AG10803 (cell line): Measurements from ENCODE around the gene AP1M2.

Experiments
- DNase-seq: peaks from one replicate; pipeline ENCODE4 v3.0.0; 2010; ENCODE audit warnings: low read depth
- H3K4me3 ChIP-seq: 2 replicates; pipeline ENCODE4 v1.5.1; 2011; ENCODE audit warnings: mild to moderate bottlenecking, low read length, control low read depth
- TF ChIP-seq, protein P1 (sequence below): conservative IDR thresholded peaks from 2 replicates; pipeline ENCODE4 v1.5.1; 2011; ENCODE audit warnings: mild to moderate bottlenecking, low read length, control low read depth, inconsistent platforms

AP1M2 gene

GRCh38 chr19:10625003-10625761 lies 38.1 kb upstream of the AP1M2 start, which contains the start of gene SLC44A2:
Gene SLC44A2, plus strand, starts transcription at chr19:10625553. Its CDS starts 81 bp downstream, at chr19:10625634.
- peak within 1 kb of the TSS; percentile 76 for H3K4me3 ChIP-seq
- TF ChIP-seq, protein P1, sequence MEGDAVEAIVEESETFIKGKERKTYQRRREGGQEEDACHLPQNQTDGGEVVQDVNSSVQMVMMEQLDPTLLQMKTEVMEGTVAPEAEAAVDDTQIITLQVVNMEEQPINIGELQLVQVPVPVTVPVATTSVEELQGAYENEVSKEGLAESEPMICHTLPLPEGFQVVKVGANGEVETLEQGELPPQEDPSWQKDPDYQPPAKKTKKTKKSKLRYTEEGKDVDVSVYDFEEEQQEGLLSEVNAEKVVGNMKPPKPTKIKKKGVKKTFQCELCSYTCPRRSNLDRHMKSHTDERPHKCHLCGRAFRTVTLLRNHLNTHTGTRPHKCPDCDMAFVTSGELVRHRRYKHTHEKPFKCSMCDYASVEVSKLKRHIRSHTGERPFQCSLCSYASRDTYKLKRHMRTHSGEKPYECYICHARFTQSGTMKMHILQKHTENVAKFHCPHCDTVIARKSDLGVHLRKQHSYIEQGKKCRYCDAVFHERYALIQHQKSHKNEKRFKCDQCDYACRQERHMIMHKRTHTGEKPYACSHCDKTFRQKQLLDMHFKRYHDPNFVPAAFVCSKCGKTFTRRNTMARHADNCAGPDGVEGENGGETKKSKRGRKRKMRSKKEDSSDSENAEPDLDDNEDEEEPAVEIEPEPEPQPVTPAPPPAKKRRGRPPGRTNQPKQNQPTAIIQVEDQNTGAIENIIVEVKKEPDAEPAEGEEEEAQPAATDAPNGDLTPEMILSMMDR, result no peak
- DNase-seq, result peak; percentile 54

- H3K4me3 ChIP-seq, result peak overlapping the region; percentile 76
- no peak for DNase-seq
- TF ChIP-seq, protein P1, result no peak
Measured at GRCh38 chr19:10624585-10624984, 37.5 kb upstream of the AP1M2 start.

DNA sequence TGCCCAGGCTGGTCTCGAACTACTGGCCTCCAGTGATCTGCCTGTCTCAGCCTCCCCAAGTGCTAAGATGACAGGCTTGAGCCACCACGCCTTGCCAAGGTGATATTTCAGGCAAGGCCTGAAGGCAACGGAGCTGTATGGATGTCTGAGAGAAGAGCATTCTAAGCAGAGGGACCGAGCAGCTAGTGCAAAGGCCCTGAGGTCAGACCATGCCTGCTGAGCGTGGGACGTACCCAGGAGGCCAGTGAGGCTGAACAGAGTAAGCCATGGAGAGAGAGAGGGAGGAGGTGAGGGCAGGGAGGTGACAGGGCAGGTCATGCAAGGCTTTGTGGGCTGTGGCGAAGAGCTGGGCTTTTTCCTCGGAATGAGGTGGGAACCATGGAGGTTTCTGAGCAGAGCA lies 34.9 kb upstream of the AP1M2 start:
- DNase-seq, result no peak
- TF ChIP-seq, protein P1, result no peak
- no peak overlapping the region for H3K4me3 ChIP-seq

- TF ChIP-seq, protein P1, result no peak
- DNase-seq, result no peak
- no peak overlapping the region for H3K4me3 ChIP-seq
Measured at GRCh38 chr19:10620786-10621185, 33.7 kb upstream of the AP1M2 start.

- TF ChIP-seq, protein P1, result no peak
- no peak for DNase-seq
Measured at GRCh38 chr19:10618846-10619245, 31.7 kb upstream of the AP1M2 start.

DNA sequence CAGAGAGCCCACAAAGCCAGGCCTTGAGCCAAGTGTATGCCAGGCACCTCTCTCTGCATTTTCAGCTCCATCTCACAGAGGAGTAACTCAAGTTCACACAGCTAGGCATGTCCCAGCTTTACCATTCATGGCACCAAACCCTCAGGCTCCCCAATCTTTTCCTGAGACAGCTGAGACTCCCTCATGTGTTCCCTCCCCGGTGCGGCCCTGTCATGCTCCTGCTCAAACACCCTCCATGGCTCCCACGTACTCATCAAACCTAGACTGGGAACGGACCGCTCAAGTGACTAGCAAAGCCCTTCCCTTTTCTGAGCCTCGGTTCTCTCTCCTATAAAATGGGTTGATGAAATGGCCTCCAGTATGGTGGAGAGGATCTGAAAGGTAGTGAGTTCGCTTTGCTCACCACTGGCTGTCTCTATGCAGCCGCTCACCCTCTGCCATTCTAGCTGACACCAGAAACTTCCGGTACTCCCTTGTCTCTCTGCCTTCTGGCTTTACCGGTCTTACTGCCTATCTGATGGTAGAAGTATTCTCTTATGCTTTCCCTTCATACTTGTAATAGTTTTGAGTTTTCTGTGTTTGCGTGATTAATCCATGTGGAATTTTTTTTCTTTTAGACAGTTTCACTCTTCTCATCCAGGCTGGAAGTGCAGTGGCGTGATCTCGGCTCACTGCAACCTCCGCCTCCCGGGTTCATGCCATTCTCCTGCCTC lies 30.5 kb upstream of the AP1M2 start:
- H3K4me3 ChIP-seq, result peak overlapping the region; percentile 16
- TF ChIP-seq, protein P1, result no peak
- peak; percentile 90 for DNase-seq

More at GRCh38 chr19:10618846-10619245, 31.7 kb upstream of the AP1M2 start:
- H3K4me3 ChIP-seq, result no peak overlapping the region
